ENCODE data around the gene HARS1. TPM values are rescaled to one million over a fixed set of nuclear protein-coding genes. Genes with fewer than 3 reads are reported as not detected.
"Not testable (repeated sequence)": the region's sequence is repeated elsewhere in the genome, so short reads cannot be mapped to it uniquely, and the experiment has no call there.

The HARS1 gene
- total RNA-seq, 1 donor from 2014 or later, result 46.9 TPM

- ATAC-seq, result peak; percentile 63
- no peak for DNase-seq
- H3K9me3 ChIP-seq, result no peaks in the 10 kb centered on the region
- no peaks in the 10 kb centered on the region for H3K36me3 ChIP-seq
- H3K4me3 ChIP-seq, result peak overlapping the region; percentile 61
- peak overlapping the region; percentile 85 for H3K27ac ChIP-seq
- peaks cover 24% of the 10 kb centered on the region for H3K4me1 ChIP-seq
- TF ChIP-seq CTCF (IDR thresholded peaks at IDR 0.05), result no peak
- no peaks in the 10 kb centered on the region for H3K27me3 ChIP-seq
- intact Hi-C loops (cut with DNase I), result loop anchor here (10.0 kb wide), 1 partner anchor 67 kb away; the partner anchor contains the start of genes APBB3 and SLC35A4
Observed at GRCh38 chr5:140631831-140632365, 59.3 kb downstream of the HARS1 start.

- Histone ChIP-seq H3K4me3 (peak overlapping the region; percentile 61), H3K36me3 (no peaks in the 10 kb centered on the region), H3K9me3 (no peaks in the 10 kb centered on the region), H3K27ac (peak overlapping the region; percentile 85), H3K4me1 (peaks cover 24% of the 10 kb centered on the region), H3K27me3 (no peaks in the 10 kb centered on the region)
- no peak for DNase-seq
- intact Hi-C loops (cut with DNase I), result loop anchor here (10.0 kb wide), 1 partner anchor 66 kb away; the partner anchor contains the start of genes APBB3 and SLC35A4
- ATAC-seq, result peak; percentile 47
- no peak for TF ChIP-seq CTCF (IDR thresholded peaks at IDR 0.05)
Observed at GRCh38 chr5:140631036-140631417, 60.1 kb downstream of the HARS1 start.

DNA sequence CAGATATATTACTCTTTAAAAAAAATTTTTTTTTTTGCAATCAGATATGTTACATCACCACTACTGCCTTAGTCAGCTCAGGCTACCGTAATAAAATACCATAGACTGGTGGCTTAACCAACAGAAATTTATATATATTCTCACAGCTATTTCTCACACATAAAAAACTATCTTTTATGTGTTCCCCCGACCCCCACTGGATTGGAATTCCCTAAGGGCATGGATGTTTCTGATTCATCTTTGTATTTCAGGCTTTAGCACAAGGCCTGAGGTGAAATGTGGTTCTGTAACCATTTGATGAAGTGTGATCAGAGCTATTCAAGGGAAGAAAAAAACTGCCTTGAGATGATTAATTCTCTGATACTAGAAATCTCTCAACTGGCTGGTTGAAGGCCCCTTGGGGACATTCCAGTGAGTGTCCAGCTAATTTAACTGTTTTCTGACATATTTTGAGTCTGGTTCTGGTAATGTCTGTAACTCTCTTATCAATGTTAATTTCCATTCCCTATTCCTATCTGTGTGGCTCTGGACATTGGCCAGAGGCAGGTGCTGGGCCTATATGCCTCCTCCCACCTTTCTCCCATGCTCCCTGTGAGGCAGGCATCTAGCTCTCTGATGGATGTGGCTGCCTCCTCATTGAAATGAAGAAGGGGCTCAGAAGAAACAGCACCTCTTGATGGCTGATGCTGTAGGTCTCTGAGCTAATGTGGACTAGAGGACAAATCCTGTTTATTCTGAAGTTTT, 60.7 kb downstream of the HARS1 start:
- no peak for TF ChIP-seq CTCF (IDR thresholded peaks at IDR 0.05)
- ATAC-seq (no peak), DNase-seq (no peak)
- peak overlapping the region; percentile 85 for H3K27ac ChIP-seq
- peaks cover 24% of the 10 kb centered on the region for H3K4me1 ChIP-seq
- H3K36me3 ChIP-seq, result no peaks in the 10 kb centered on the region
- no peaks in the 10 kb centered on the region for H3K9me3 ChIP-seq
- H3K4me3 ChIP-seq, result peak overlapping the region; percentile 61
- no peaks in the 10 kb centered on the region for H3K27me3 ChIP-seq
- intact Hi-C loops (cut with DNase I), result loop anchor here (10.0 kb wide), 1 partner anchor 66 kb away; the partner anchor contains the start of genes APBB3 and SLC35A4

GRCh38 chr5:140628711-140629110, 62.5 kb downstream of the HARS1 start:
- intact Hi-C loops (cut with DNase I), result no loop called here
- Histone ChIP-seq H3K4me3 (no peak overlapping the region), H3K4me1 (peaks cover 17% of the 10 kb centered on the region), H3K9me3 (no peaks in the 10 kb centered on the region), H3K27me3 (no peaks in the 10 kb centered on the region), H3K36me3 (no peaks in the 10 kb centered on the region), H3K27ac (no peak overlapping the region)
- no peak for ATAC-seq
- no peak for TF ChIP-seq CTCF (IDR thresholded peaks at IDR 0.05)
- DNase-seq, result no peak

DNA sequence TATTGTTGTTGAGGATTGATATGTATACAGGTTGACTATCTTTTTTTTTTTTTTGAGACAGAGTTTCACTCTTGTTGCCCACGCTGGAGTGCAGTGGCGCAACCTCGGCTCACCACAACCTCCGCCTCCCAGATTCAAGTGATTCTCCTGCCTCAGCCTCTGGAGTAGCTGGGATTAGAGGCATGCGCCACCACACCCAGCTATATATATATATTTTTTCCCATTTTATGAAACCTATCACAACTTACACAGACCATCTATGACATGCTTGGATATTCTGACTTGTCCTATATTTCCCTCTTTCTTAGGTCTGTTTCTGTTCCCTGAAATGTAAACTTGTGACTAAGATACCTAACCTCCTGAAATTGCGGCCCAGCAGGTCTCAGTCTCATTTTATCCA, 63.2 kb downstream of the HARS1 start:
- ATAC-seq (no peak), DNase-seq (no peak)
- Histone ChIP-seq H3K36me3 (no peaks in the 10 kb centered on the region), H3K4me1 (peaks cover 17% of the 10 kb centered on the region), H3K27me3 (no peaks in the 10 kb centered on the region), H3K4me3 (no peak overlapping the region), H3K27ac (no peak overlapping the region), H3K9me3 (no peaks in the 10 kb centered on the region)
- no peak for TF ChIP-seq CTCF (IDR thresholded peaks at IDR 0.05)
- intact Hi-C loops (cut with DNase I), result no loop called here

DNA sequence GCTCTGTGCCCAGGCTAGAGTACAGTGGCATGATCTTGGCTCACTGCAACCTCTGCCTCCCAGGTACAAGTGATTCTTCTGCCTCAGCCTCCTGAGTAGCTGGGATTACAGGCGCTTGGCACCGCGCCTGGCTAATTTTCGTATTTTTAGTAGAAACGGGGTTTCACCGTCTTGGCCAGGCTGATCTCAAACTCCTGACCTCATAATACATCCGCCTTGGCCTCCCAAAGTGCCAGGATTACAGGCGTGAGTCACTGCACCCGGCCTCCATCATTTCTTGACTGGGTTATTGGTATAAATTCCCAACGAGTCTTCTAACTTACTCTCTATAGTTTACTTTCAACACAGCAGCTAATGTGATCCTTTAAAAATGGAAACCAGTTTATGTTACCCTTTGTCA, 66.3 kb downstream of the HARS1 start:
- H3K27ac ChIP-seq; H3K36me3 ChIP-seq; intact Hi-C loops (cut with DNase I); H3K27me3 ChIP-seq; H3K4me1 ChIP-seq; H3K9me3 ChIP-seq; ATAC-seq; H3K4me3 ChIP-seq; DNase-seq: not testable (repeated sequence)
